Vagina (tissue), 2 donors: Measurements from ENCODE around the gene SCAND1.

Experiments used
- POLR2A ChIP-seq, 2 donors: fragments of 450-650 bp; IDR thresholded peaks; one replicate each; pipeline ENCODE4 v1.6.1; 2017; ENCODE audit warnings: antibody characterized with exemption in 2 of 2, mild to moderate bottlenecking in 2 of 2, moderate library complexity in 2 of 2
- POLR2AphosphoS5 ChIP-seq, 2 donors: sonication (generic); formaldehyde crosslinking; IDR thresholded peaks; one replicate each; pipeline ENCODE4 v1.9.0; 2017; ENCODE audit warnings: antibody characterized with exemption in 2 of 2, mild to moderate bottlenecking in 2 of 2, low read depth in 1 of 2; ENCODE audit not compliant: insufficient read depth in 1 of 2
- TF ChIP-seq, protein P1 (sequence below), 3 experiments: fragments of 450-650 bp in 2 of 3; fragments of 200-600 bp in 1 of 3; sonication (generic) in 1 of 3; IDR thresholded peaks; one replicate each; pipeline ENCODE4 v1.5.1; 2017 to 2019; ENCODE audit warnings: antibody characterized with exemption in 3 of 3, mild to moderate bottlenecking in 2 of 3, moderate library complexity in 2 of 3

- TF ChIP-seq, protein P1, sequence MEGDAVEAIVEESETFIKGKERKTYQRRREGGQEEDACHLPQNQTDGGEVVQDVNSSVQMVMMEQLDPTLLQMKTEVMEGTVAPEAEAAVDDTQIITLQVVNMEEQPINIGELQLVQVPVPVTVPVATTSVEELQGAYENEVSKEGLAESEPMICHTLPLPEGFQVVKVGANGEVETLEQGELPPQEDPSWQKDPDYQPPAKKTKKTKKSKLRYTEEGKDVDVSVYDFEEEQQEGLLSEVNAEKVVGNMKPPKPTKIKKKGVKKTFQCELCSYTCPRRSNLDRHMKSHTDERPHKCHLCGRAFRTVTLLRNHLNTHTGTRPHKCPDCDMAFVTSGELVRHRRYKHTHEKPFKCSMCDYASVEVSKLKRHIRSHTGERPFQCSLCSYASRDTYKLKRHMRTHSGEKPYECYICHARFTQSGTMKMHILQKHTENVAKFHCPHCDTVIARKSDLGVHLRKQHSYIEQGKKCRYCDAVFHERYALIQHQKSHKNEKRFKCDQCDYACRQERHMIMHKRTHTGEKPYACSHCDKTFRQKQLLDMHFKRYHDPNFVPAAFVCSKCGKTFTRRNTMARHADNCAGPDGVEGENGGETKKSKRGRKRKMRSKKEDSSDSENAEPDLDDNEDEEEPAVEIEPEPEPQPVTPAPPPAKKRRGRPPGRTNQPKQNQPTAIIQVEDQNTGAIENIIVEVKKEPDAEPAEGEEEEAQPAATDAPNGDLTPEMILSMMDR (IDR thresholded peaks at IDR 0.05): no peak
- no peak for TF ChIP-seq POLR2AphosphoS5 (IDR thresholded peaks at IDR 0.05; ENCODE audit: insufficient read depth in 1 of 2, low read depth in 1 of 2)
- TF ChIP-seq POLR2A (IDR thresholded peaks at IDR 0.05): no peak
These were observed 36.3 kb downstream of the SCAND1 start for GRCh38 chr20:35918021-35918420.
